Gastrocnemius medialis (tissue), 4 donors: ENCODE results near the gene TMC2.

Experiments used
- POLR2A ChIP-seq, 2 donors: fragments of 450-650 bp; IDR thresholded peaks; one replicate each; pipeline ENCODE4 v1.6.1; 2017; ENCODE audit warnings: antibody characterized with exemption in 2 of 2, mild to moderate bottlenecking in 2 of 2, moderate library complexity in 2 of 2
- TF ChIP-seq, protein P1 (sequence below), 5 experiments: fragments of 450-650 bp in 3 of 5; fragments of 200-600 bp in 2 of 5; sonication (generic) in 2 of 5; IDR thresholded peaks in 4 of 5; conservative IDR thresholded peaks in 1 of 5; 1 replicate in 4 of 5; 2 replicates in 1 of 5; pipeline ENCODE4 v1.5.1; 2016 to 2019; ENCODE audit warnings: antibody characterized with exemption in 5 of 5, mild to moderate bottlenecking in 3 of 5, moderate library complexity in 3 of 5

DNA sequence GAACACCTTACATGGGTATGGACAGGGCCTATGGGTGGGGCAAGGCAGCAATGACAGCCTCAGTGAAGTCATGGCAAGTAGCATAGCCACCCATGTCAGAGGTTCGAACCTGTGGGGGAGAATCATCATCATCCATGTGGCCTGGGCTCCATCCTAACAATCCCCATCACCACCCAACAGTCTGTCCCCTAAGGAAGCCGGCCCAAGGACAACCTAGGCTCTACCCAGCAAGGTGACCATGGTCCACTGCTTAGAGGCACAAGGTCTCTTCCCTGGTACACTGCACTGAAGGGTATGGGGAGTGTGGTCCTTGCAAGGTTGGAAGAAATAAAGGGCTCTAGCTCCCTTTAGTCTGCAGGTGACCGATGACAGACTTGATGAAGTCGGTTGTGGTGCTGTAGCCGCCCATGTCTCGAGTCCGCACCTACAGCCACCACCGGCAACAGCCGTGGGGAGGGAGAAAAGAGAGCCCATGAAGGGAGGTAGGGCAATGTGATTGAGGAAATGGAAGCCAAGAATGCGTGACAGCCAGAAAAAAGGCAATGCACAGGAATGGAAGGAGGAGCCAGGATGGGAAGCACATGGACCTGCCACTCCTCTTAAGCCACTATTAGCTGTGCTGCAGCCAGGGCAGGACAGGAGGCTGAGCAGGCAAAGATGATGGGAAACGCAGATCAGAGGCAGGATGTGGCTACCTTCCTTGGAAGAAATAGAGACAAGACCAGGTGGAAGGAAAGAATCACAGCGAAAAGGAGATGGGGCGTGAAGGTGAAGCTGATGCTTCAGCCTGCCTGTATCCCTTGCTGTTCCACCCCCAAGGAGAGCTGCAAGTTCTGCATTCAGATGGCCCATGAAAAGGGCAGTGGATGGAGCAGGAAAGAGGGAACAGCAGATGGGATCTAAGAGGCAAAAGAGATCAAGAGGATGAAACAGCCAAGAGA is 122.3 kb downstream of the TMC2 start:
- TF ChIP-seq, protein P1, sequence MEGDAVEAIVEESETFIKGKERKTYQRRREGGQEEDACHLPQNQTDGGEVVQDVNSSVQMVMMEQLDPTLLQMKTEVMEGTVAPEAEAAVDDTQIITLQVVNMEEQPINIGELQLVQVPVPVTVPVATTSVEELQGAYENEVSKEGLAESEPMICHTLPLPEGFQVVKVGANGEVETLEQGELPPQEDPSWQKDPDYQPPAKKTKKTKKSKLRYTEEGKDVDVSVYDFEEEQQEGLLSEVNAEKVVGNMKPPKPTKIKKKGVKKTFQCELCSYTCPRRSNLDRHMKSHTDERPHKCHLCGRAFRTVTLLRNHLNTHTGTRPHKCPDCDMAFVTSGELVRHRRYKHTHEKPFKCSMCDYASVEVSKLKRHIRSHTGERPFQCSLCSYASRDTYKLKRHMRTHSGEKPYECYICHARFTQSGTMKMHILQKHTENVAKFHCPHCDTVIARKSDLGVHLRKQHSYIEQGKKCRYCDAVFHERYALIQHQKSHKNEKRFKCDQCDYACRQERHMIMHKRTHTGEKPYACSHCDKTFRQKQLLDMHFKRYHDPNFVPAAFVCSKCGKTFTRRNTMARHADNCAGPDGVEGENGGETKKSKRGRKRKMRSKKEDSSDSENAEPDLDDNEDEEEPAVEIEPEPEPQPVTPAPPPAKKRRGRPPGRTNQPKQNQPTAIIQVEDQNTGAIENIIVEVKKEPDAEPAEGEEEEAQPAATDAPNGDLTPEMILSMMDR (IDR thresholded peaks at IDR 0.05 in 4 of 5, conservative IDR thresholded peaks at IDR 0.05 in 1 of 5), result no peak
- TF ChIP-seq POLR2A (IDR thresholded peaks at IDR 0.05), result no peak
